ENCODE results near the gene GAB1. TPM values are rescaled to one million over a fixed set of nuclear protein-coding genes. Genes with fewer than 3 reads are reported as not detected.

Gene GAB1
- total RNA-seq, 1 experiment from 2014 or later: 3.8 TPM

DNA sequence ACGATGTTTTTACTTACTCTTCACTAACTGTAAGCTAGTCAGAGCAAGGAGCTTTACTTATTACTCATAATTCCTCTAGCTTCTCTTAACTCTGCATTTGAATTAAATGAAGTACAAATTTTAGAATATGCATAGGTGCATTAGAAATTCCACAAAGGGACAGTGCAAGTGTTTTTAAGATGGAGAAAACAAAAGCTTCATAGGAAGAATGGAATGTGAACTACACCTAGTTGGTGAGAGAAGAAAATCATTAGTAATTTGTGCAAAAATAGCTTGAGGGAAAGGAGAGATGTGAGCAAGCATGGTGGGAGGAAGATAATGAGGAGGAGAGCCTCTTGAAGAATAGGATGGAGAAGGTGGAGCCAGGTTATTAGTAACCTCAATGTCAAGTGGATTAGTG is 99.3 kb downstream of the GAB1 start:
- TF ChIP-seq SIN3A (IDR thresholded peaks at IDR 0.05; ENCODE audit: low read depth): no peak
- TF ChIP-seq CBX3 (IDR thresholded peaks at IDR 0.05; ENCODE audit: low read depth): no peak
- BruUV-seq (replicated peaks): no TSS peak
- intact Hi-C loops (cut with micrococcal nuclease): no loop called here
- H3K4me3 ChIP-seq (replicated peaks in 1 of 2; ENCODE audit: low read depth in 1 of 2, low read length in 2 of 2): no peak overlapping the region
- ATAC-seq: no peak
- no peaks in the 10 kb centered on the region for H3K36me3 ChIP-seq (ENCODE audit: control insufficient read depth in 1 of 2, insufficient read depth in 2 of 2, low read length in 2 of 2)
- H4K20me1 ChIP-seq (ENCODE audit: insufficient read depth): no peaks in the 10 kb centered on the region
- ChIA-PET CTCF (no interaction called here), POLR2A (no interaction called here), RAD21 (ENCODE audit: low non-redundant PET in 1 of 2, low total read pairs in 2 of 2, uncharacterized antibody in 2 of 2, unreplicated experiment in 2 of 2) (no interaction called here)
- H2AFZ ChIP-seq (ENCODE audit: low read depth, low read length, poor library complexity, severe bottlenecking): no peak overlapping the region
- DNase-seq (ENCODE audit: low read depth, low spot score): no peak
- H3K9me2 ChIP-seq (ENCODE audit: insufficient read depth): no peaks in the 10 kb centered on the region
- H3K4me1 ChIP-seq (ENCODE audit: control insufficient read depth in 1 of 2, insufficient read depth in 2 of 2, low read length in 2 of 2): no peaks in the 10 kb centered on the region
- no peaks in the 10 kb centered on the region for H3K79me2 ChIP-seq (ENCODE audit: insufficient read depth, low read length)
- no peaks in the 10 kb centered on the region for H3K27me3 ChIP-seq (ENCODE audit: insufficient read depth, low read length)
- no peaks in the 10 kb centered on the region for H3K9me3 ChIP-seq (ENCODE audit: control insufficient read depth in 1 of 2, insufficient read depth in 1 of 2, low read depth in 1 of 2, low read length in 2 of 2)
- H3K9ac ChIP-seq (ENCODE audit: low read length): no peak overlapping the region
- no peak overlapping the region for H3K4me2 ChIP-seq (ENCODE audit: low read length)
- no peak overlapping the region for H3K27ac ChIP-seq (ENCODE audit: low read depth, low read length)

GRCh38 chr4:143437476-143437875 is 100.8 kb downstream of the GAB1 start:
- Histone ChIP-seq H3K4me2 (ENCODE audit: low read length) (no peak overlapping the region), H3K27me3 (ENCODE audit: insufficient read depth, low read length) (no peaks in the 10 kb centered on the region), H3K4me1 (ENCODE audit: control insufficient read depth in 1 of 2, insufficient read depth in 2 of 2, low read length in 2 of 2) (no peaks in the 10 kb centered on the region), H3K27ac (ENCODE audit: low read depth, low read length) (no peak overlapping the region), H3K79me2 (ENCODE audit: insufficient read depth, low read length) (no peaks in the 10 kb centered on the region), H3K4me3 (replicated peaks in 1 of 2; ENCODE audit: low read depth in 1 of 2, low read length in 2 of 2) (no peak overlapping the region), H4K20me1 (ENCODE audit: insufficient read depth) (no peaks in the 10 kb centered on the region), H3K36me3 (ENCODE audit: control insufficient read depth in 1 of 2, insufficient read depth in 2 of 2, low read length in 2 of 2) (no peaks in the 10 kb centered on the region), H3K9me3 (ENCODE audit: control insufficient read depth in 1 of 2, insufficient read depth in 1 of 2, low read depth in 1 of 2, low read length in 2 of 2) (no peaks in the 10 kb centered on the region), H3K9me2 (ENCODE audit: insufficient read depth) (no peaks in the 10 kb centered on the region), H2AFZ (ENCODE audit: low read depth, low read length, poor library complexity, severe bottlenecking) (no peak overlapping the region), H3K9ac (ENCODE audit: low read length) (no peak overlapping the region)
- DNase-seq (ENCODE audit: low read depth, low spot score): no peak
- no TSS peak for BruUV-seq (replicated peaks)
- ChIA-PET POLR2A (no interaction called here), CTCF (no interaction called here), RAD21 (ENCODE audit: low non-redundant PET in 1 of 2, low total read pairs in 2 of 2, uncharacterized antibody in 2 of 2, unreplicated experiment in 2 of 2) (no interaction called here)
- TF ChIP-seq REST (IDR thresholded peaks at IDR 0.05; ENCODE audit: low read depth) (no peak), SP1 (IDR thresholded peaks at IDR 0.05; ENCODE audit: low read depth) (no peak), EGR1 (IDR thresholded peaks at IDR 0.05; ENCODE audit: low read depth) (no peak)
- ATAC-seq: no peak
- intact Hi-C loops (cut with micrococcal nuclease): no loop called here

All from HCT116 (cell line).